Measurements from ENCODE around the gene CDHR1.
"Not testable (repeated sequence)": the region's sequence is repeated elsewhere in the genome, so short reads cannot be mapped to it uniquely, and the experiment has no call there.

GRCh38 chr10:84171700-84172466 lies 22.5 kb upstream of the CDHR1 start:
- not testable (repeated sequence) for TF ChIP-seq POLR2AphosphoS5 (IDR thresholded peaks at IDR 0.05); CTCF (IDR thresholded peaks at IDR 0.05 in 8 of 11, conservative IDR thresholded peaks at IDR 0.05 in 3 of 11)

All from spleen (tissue), 7 donors.